ENCODE results near the gene ERICH4. TPM values are rescaled to one million over a fixed set of nuclear protein-coding genes. Genes with fewer than 3 reads are reported as not detected.

Gene ERICH4
- total and polyA plus RNA-seq, 2 of the 13 experiments (the other 11 are each of a cell fraction or from before 2014, with no cell fraction given) = 0.40 to 0.64 TPM

DNA sequence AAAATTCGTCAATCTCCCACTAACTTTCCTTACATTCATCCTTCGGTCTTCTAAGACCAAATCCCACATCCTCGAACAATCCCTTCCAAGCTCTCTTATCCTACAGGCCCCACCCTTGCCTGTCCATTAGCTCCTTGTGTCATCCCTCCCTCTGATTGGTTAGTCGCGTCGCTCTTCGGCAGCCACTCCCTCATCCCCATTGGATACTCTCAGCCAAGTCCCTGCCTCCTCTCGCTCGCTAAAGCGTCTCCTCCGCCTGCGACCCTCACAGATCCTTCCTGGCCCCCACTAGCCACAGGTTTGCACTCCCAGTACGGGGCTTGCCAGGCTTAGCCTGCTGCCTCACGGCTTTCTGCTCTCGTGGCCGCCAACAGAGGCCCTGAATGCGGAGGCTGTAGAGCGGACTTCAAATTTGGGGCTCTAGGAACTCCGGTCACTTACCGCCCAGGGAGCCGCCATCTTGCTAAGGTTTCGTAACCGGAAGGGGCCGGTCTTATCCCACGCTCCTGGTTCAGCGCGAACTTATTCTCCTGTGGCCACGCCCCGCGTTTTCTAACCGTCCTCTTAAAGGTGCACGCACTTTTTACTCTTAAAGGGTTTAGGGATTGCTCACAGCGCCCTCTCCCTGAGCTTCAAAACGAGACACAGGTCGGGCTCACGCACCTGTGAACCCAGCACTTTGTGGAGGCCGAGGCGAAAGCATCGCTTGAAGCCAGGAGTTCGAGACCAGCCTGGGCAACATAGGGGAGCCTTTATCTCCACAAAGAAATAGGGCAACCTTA, 3.3 kb upstream of the ERICH4 start, which contains the start of gene DMAC2:
Gene DMAC2, minus strand, starts transcription at position 472 of the 782 bp plus-strand sequence. Its CDS starts 13 bp downstream, at position 459.
- H3K36me3 ChIP-seq (replicated peaks in 1 of 2; ENCODE audit: control insufficient read depth in 1 of 2, insufficient read depth in 2 of 2, low read length in 2 of 2) = peaks cover 2 to 6% of the 10 kb centered on the region in 2 experiments; a peak in 2 of 5 replicates
- no peaks in the 10 kb centered on the region for H3K9me3 ChIP-seq (ENCODE audit: low read length)
- peak within 1 kb of the TSS; percentile 71 to 94 (median 77) for H3K4me3 ChIP-seq (replicated peaks in 1 of 3; ENCODE audit: insufficient read depth in 1 of 3, low read depth in 2 of 3, low read length in 3 of 3)
- H3K9ac ChIP-seq (ENCODE audit: insufficient read depth, low read depth, low read length) = peak within 1 kb of the TSS; percentile 91
- DNase-seq (ENCODE audit: low spot score) (peak; percentile 98), ATAC-seq (peak; percentile 94), FAIRE-seq (peak; percentile 94)
- CTCF ChIA-PET (ENCODE audit: low intra/inter-chr PET ratio, low total read pairs) = no interaction called here
- peak within 1 kb of the TSS; percentile 95 for H3K27ac ChIP-seq (ENCODE audit: extremely low read length, insufficient read depth, low read length)
- H3K4me2 ChIP-seq (ENCODE audit: low read depth, low read length) = peak within 1 kb of the TSS; percentile 67
- no peak within 1 kb of the TSS for H2AFZ ChIP-seq (ENCODE audit: low read length)
- intact Hi-C loops (cut with micrococcal nuclease; ENCODE audit: unreplicated experiment) (no loop called here), in situ Hi-C loops (cut with HindIII; ENCODE audit: extremely low pct_ligation_motif_present, low pct_unique_long_range_greater_than_20kb) (loop anchor here (5.0 kb wide), 1 partner anchor 123 kb away; no protein-coding TSS in a partner anchor)
- TSS peak; percentile 94 for BruUV-seq (replicated peaks)
- no peaks in the 10 kb centered on the region for H3K27me3 ChIP-seq (ENCODE audit: control insufficient read depth in 1 of 2, insufficient read depth in 2 of 2, low read length in 2 of 2)
- H3K79me2 ChIP-seq (ENCODE audit: insufficient read depth, low read length) = peaks cover 3% of the 10 kb centered on the region
- H3K4me1 ChIP-seq (ENCODE audit: insufficient read depth, low read length) = peaks cover 45% of the 10 kb centered on the region
- no peaks in the 10 kb centered on the region for H4K20me1 ChIP-seq (ENCODE audit: insufficient read depth, low read length)
- POLR2A ChIA-PET = interaction anchor here (0.6 to 4.7 kb wide), 27 partner anchors 9 to 974 kb away, joined by 3 to 55 read pairs (median 4); partner anchors contain the start of genes B3GNT8, B9D2, BLVRB and HNRNPUL1
- 1% methylated on average over 30 of the region's 40 CpGs for WGBS (ENCODE audit: low lambda C conversion rate)
- TF ChIP-seq ATF4 (CRISPR knock-in tag; IDR thresholded peaks at IDR 0.05) (no peak), ARNT2 (CRISPR knock-in tag; IDR thresholded peaks at IDR 0.05; ENCODE audit: low read depth) (peak; percentile 85; the same call in 1 of the 2 replicates), ZMAT3 (CRISPR knock-in tag; conservative IDR thresholded peaks at IDR 0.05) (no peak; the same call in 1 of the 2 replicates), SIN3B (IDR thresholded peaks at IDR 0.05; ENCODE audit: low read length) (peak; percentile 89), ZNF282 (IDR thresholded peaks at IDR 0.05; ENCODE audit: partially characterized antibody) (no peak), CEBPG (CRISPR knock-in tag; IDR thresholded peaks at IDR 0.05) (peak; percentile 92), EHMT2 (IDR thresholded peaks at IDR 0.05; ENCODE audit: borderline replicate concordance, low read depth, low read length) (peak; percentile 30; the same call in 1 of the 2 replicates), KLF6 (CRISPR knock-in tag; IDR thresholded peaks at IDR 0.05) (peak; percentile 80; the same call in 1 of the 2 replicates), GATAD2A (CRISPR knock-in tag; IDR thresholded peaks at IDR 0.05) (no peak; the same call in 1 of the 2 replicates), ZNF34 (CRISPR knock-in tag; IDR thresholded peaks at IDR 0.05; ENCODE audit: borderline replicate concordance) (peak; percentile 47; the same call in 1 of the 2 replicates), ZBTB14 (CRISPR knock-in tag; IDR thresholded peaks at IDR 0.05) (no peak), ZBTB8A (CRISPR knock-in tag; IDR thresholded peaks at IDR 0.05; ENCODE audit: borderline replicate concordance, low read depth) (no peak; the same call in 1 of the 2 replicates), SRSF9 (IDR thresholded peaks at IDR 0.05; ENCODE audit: borderline replicate concordance, insufficient read depth, low read depth, low read length, poor library complexity, severe bottlenecking) (no peak), PITX1 (CRISPR knock-in tag; IDR thresholded peaks at IDR 0.05) (peak; percentile 86), ZNF547 (CRISPR knock-in tag; IDR thresholded peaks at IDR 0.05) (peak; percentile 89), MED1 (CRISPR knock-in tag; IDR thresholded peaks at IDR 0.05) (peak; percentile 29; the same call in 1 of the 2 replicates), ZNF44 (CRISPR knock-in tag; IDR thresholded peaks at IDR 0.05) (peak; percentile 89), KDM5B (CRISPR knock-in tag; IDR thresholded peaks at IDR 0.05; ENCODE audit: borderline replicate concordance) (peak; percentile 32; the same call in 1 of the 2 replicates), ZNF124 (CRISPR knock-in tag; IDR thresholded peaks at IDR 0.05) (0 out of 2 replicates have a peak, but pooled peaks have one; percentile 25), ZSCAN9 (CRISPR knock-in tag; IDR thresholded peaks at IDR 0.05; ENCODE audit: borderline replicate concordance) (0 out of 2 replicates have a peak, but pooled peaks have one; percentile 56), GATAD1 (CRISPR knock-in tag; IDR thresholded peaks at IDR 0.05) (peak; percentile 96)
- TF ChIP-seq, protein P1, sequence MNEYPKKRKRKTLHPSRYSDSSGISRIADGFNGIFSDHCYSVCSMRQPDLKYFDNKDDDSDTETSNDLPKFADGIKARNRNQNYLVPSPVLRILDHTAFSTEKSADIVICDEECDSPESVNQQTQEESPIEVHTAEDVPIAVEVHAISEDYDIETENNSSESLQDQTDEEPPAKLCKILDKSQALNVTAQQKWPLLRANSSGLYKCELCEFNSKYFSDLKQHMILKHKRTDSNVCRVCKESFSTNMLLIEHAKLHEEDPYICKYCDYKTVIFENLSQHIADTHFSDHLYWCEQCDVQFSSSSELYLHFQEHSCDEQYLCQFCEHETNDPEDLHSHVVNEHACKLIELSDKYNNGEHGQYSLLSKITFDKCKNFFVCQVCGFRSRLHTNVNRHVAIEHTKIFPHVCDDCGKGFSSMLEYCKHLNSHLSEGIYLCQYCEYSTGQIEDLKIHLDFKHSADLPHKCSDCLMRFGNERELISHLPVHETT (CRISPR knock-in tag; conservative IDR thresholded peaks at IDR 0.05) = 0 out of 2 replicates have a peak, but pooled peaks have one; percentile 47

All from HepG2 (cell line).